ENCODE data around the gene IQSEC3.

GRCh38 chr12:138898-139534, 72.4 kb downstream of the IQSEC3 start:
- TF ChIP-seq EZH2phosphoT487 (IDR thresholded peaks at IDR 0.05; ENCODE audit: low read length) (no peak), EZH2 (optimal IDR thresholded peaks at IDR 0.05; ENCODE audit: low read depth, low read length) (no peak), CTCF (IDR thresholded peaks at IDR 0.05; ENCODE audit: low read length) (no peak)
